ENCODE measurements around the gene SRRM2.
A peak's percentile ranks its signal among the peaks of the same experiment; 100 is the strongest.

The SRRM2 gene

DNA sequence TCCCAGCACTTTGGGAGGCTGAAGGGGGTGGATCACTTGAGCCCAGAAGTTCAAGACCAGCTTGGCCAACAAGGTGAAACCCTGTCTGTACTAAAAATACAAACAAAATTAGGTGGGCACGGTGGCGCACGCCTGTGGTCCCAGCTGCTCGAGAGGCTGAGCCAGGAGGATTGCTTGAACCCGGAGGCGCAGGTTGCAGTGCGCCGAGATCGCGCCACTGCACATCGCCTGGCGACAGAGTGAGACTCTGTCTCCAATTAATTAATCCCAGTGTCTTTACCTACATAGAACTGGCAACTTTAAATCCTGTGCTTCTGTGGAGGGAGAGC, 26.2 kb downstream of the SRRM2 start:
- no peak for DNase-seq

DNA sequence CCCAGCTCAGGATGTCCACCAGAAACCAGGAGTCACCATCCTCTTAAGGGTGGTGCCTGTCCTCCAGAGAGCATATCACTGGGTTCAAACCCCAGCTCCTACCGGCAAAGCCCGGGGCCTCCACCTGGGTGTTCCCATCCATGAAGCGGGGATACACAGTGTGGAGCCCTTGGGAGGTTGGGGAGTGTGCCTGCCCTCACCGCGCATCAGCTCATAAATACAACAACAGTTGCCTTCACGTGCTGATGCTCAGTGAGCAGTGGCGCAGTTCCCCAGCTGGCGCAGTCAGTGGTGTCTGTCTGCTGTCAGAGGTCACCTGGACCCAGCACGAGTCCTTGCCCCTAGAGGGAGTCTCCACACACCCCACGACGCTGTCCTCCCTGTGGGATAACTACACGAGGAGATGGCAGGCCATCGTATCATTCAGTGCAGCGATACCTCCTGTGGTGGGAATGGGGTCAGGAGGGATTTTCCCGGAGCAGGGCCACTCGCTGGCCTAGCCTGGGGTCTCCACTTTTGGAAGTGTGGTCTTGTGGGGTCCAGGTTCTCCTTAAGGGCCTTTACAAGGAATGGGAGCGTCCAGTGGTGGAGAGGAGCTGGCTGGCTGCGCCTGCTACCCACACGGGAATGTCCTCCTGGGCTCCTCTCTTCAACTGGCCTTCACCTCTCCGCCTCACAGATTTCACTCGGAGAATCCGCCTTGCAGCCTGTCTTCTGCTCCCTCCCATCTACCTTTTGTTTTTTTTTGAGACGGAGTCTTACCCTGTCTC, 26.9 kb downstream of the SRRM2 start:
- no peak for DNase-seq

DNA sequence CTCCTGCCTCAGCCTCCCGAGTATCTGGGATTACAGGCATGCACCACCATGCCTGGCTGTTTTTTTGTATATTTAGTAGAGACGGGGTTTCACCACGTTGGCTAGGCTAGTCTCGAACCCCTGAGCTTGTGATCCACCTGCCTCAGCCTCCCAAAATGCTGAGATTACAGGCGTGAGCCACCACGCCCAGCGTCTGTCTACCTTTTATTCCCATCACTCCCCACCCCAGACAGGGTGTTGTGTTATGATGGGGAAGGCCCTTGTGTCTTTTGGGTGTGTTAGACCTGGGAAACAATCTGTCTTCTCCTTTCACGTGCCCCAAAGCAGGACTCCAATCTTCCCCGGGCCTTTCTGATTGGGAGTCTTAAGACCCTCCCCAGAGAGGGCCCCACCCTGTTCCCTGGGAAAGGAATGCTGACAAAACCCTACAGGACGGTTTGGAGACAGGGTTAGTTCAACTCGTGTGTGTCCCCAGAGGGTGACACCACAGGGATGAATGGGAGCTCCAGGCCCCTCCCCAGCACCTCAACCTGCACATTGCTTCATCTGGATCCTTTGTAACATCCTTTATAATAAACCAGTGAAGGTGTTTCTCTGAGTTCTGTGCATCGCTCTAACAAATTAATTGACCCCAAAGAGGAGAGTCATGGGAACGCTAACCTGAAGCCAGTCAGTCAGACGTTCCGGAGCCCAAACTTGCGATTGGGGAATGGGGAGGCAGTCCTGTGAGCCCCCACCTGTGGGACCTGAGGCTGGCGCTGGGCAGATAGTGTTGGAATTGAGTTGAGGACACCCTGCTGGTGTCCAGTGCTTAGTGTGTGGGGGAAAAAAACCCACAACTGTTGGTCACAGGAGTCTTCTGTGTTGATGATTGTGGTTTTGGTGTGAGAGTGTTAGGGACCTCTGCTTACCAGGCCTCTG, 27.8 kb downstream of the SRRM2 start:
- DNase-seq, result no peak

DNA sequence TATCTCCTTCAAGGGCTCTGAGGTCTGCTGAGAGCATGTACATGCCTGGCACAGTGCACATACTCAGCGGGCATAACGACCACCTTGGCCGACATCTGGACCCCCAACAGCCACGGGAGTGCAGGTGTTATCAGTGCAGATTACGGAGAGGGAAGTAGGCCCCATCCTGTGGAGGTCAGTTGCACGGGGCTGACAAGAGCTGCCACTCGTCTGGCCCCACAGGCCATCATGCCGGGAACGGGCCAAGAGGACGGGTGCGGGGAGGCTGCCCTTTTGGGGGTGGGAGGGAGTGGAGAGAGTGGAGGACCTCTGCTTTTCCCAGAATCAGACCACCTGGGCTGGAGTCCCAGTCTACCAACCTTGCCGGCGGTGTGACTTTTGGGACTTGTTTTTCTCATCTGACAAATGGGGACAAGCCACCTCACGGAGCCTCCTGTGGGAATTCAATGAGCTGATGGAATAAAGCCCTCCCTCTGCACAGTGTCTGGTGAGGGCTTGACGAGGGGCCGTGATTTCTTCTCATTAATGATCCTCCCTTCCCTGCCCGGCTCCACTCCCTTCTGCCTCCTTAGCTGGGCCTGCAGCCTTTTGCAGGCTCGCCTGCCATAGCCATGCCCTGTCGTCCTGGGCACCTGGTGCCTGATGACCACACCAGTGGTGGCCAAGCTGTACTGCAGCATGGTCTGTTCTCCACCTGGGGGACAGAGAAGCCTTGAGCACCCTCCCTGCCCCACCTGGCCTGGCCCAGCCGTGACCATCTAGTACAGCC, 30.3 kb downstream of the SRRM2 start:
- no peak for DNase-seq

- DNase-seq, result no peak
These were observed 31.3 kb downstream of the SRRM2 start for GRCh38 chr16:2783581-2784357.

- no peak for DNase-seq
These were observed 32.1 kb downstream of the SRRM2 start for GRCh38 chr16:2784358-2785100.

DNA sequence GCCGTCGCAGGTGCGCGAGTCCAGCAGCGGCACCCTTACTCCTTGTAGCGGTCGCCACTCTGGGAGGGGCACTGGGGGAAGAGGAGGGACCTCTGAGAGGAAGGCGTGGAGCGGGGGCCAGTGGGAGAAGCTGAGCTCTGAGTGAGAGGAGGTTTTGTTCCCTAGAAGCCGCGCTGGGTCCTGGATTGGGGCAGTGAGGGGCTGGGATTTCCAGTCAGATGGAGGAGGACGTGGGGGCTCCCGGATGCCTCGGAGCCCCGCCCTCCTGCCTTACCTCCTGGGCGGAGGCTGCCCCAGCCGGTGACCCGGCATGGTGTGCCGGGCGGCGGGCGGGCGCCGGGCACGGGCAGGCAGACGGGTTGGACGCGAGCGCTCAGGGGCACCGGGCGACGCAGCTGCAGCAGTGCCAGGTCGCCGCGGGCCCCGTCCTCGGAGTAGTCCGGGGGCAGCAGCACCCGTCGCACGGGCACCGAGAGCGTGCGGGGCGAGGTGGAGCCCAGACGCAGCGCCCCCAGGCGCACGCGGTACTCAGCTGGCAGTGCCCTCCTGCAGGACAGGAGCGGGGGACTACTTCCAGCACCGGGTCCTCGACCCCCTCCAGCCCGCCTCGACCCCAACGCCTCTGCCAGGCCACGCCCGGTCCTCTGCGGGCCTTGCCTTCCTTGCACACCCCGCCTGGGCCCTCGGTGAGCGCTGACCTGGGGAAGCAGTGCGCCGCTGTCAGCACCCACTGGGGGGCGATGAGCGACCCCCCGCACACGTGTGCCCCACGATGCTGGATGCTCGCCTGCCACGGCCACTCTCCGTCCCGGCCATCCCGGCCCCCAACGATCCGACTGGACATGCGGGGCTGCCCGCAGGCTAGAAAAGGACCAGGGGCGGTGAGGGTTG, 32.9 kb downstream of the SRRM2 start:
- DNase-seq, result peak in 1 of 2 donors; percentile 39

DNA sequence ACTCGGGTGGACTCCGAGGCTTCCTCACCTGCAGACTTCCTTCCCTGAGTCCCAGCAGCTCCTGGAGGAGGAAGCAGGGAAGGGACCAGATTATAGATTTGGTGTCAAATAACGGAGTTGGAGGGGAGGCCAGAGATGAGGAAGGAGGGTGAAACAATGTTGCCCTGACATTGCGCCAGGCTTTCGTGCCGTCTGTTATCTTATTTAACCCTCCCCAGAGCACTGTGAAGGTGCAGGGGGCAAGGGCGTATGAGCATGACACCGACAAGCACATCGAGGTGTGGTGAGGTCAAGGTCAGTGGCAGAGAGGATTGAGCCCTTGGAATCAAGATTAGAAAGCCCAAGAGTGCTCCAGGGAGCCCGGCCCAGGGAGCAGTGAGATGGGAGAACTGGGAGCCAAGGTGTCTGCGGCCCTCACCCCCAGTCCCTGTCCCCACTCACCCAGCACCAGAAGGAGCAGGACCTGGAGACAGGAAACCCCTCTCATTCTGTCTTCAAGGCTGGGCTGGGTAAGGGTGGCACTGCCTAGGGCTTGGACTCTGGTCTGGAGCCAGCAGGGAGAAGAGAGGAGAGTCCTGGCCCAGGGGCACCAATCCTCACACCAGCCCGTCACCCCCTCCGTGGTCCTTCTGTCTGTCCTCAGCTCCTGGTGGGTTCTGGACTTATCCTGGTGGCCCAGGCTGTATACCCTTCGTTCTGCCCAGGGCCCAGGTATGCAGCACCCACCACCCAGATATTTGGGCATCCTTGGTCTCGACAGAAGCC, 33.8 kb downstream of the SRRM2 start:
- DNase-seq, result no peak

DNA sequence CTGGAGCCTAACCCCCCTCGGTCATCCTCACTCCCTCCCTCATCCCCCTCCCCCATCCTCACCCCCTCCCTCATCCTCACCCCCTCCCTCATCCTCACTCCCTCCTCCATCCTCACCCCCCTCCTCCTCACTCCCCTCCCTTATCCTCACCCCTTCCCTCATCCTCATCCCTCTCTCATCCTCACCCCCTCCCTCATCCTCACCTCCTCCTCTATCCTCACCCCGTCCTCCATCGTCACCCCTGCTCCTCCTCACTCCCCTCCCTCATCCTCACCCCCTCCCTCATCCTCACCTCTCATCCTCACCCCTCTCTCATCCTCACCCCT, 34.4 kb downstream of the SRRM2 start:
- DNase-seq, result no peak

DNA sequence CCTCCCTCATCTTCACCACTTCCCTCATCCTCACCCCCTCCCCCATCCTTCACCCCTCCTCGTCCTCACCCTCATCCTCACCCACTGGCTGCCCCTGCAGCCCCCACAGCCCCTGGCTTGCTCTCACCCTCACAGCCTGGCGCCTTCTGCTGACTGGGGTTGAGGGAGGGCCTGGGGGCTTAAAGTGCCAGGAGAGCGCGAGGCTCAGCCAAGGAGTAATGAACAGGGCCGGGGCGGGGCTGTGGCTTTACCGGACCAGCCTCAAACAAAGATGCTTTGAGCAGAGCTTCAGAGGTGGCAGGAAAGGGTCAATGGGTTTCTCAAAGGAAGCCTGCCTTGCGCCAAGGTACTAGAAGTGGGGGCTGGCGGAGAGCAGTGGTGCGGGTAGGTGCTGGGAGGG, 35.0 kb downstream of the SRRM2 start, which contains the start of gene PRSS33:
Gene PRSS33, minus strand, starts transcription at position 155 of the 400 bp plus-strand sequence. CDS start 1,013 bp downstream, outside the sequence.
- DNase-seq, result no peak

DNA sequence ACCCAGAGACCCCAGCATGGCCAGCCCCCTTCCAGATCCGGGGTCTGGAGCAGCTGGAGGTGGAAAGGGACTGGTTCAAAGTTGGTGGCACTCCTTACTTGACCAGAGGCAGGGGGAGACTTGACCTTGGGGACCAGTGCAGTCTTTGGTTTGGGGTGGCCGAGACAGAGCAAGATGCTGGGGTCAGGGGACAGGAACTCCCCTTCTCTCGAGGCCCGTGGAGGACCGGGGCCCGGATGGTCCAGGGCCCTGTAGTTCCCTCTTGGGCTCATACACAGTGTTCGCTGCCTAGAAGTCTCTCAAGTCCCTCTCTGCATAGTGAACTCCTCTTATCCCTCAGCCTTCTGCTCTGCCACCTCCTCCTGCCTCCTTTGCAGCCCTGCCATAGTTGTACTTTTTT, 35.5 kb downstream of the SRRM2 start:
- no peak for DNase-seq

DNA sequence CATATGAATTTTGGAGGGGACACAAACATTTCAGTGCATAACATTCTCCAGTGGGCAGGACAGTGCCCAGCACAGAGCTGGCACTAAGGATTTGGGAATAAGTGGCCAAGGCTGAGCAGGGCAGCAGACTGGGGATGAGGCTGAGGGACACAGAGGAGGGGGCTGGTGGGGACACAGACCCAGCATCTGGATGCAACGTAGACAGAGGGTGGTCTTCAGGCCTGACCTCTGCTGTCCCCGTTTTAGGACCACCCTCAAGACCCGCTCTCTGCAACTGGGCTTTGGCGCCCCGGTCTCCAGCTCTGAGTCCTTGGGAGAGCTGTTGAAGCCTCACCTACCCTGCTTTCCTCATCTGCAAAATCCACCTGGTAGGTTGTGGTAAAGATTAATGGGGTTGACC, 38.2 kb downstream of the SRRM2 start:
- DNase-seq, result no peak

GRCh38 chr16:2791174-2791573, 38.7 kb downstream of the SRRM2 start:
- no peak for DNase-seq

GRCh38 chr16:2792940-2793339, 40.5 kb downstream of the SRRM2 start:
- DNase-seq, result no peak

GRCh38 chr16:2795395-2796143, 43.1 kb downstream of the SRRM2 start:
- no peak for DNase-seq

DNA sequence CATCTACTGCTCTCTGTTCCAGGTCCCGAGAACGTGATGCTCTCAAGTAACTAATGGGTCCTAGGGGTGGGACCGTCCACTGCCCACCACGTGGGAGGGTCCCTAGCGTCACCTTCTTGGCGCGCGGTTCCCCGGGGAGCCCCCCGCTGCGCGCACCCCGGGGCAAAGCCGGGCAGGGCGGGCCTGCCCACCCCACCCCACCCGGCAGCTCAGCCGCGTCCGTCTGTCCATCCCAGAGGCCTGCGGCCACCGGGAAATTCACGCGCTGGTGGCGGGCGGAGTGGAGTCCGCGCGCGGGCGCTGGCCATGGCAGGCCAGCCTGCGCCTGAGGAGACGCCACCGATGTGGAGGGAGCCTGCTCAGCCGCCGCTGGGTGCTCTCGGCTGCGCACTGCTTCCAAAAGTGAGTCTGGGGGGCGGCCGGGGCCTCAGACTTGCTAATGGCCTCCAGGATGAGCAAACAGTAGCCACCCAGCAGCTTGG, 46.3 kb downstream of the SRRM2 start:
- no peak for DNase-seq

GRCh38 chr16:2799205-2799858, 46.9 kb downstream of the SRRM2 start:
- no peak for DNase-seq

- DNase-seq, result no peak
These were observed 47.4 kb downstream of the SRRM2 start for GRCh38 chr16:2799859-2800226.

All from activated CD4-positive, alpha-beta T cell treated with anti-CD3 and anti-CD28 coated beads for 4 hours (primary cell).